K562 (cell line): ENCODE results near the gene BCAR3. TPM values are rescaled to one million over a fixed set of nuclear protein-coding genes. Genes with fewer than 3 reads are reported as not detected.

Source experiments
- ATAC-seq: fragments of 200-7000 bp; cut with Tn5 transposase; 3 replicates; pipeline ENCODE4 v1.9.1; 2020; ENCODE audit warnings: moderate library complexity
- BruUV-seq: library from RNA; stranded (reverse); fragments of 400-500 nt; replicated peaks from 2 replicates; lab custom pipeline; 2021; lab: Mats Ljungman, UMichigan
- CTCF ChIA-PET: fragments of 300-600 bp; formaldehyde crosslinking; extraction: SDS; loops from one replicate; lab custom pipeline; 2021; ENCODE audit warnings: low intra/inter-chr PET ratio; lab: Yijun Ruan, JAX
- POLR2A ChIA-PET: fragments of 300-600, 350-650 bp; sonication (Branson Sonifier 250); formaldehyde crosslinking; extraction: SDS; loops from one replicate; lab custom pipeline; 2021; ENCODE audit warnings: antibody characterized with exemption, inconsistent platforms; lab: Yijun Ruan, JAX
- DNase-seq, 4 experiments: peaks; one replicate each; pipeline versions ENCODE4 v3.0.0 to v3.0.0-alpha.2; 2011 to 2018; ENCODE audit warnings: low spot score in 3 of 4, mixed read lengths in 3 of 4; ENCODE audit errors: extremely low read depth in 1 of 4
- FAIRE-seq: peaks from 2 replicates; lab custom pipeline; 2011; peaks lifted over from hg19 to GRCh38; lab: Jason Lieb, UNC
- H2AFZ ChIP-seq: 2 replicates; pipeline ENCODE4 v1.6.0; 2011; ENCODE audit warnings: low read depth, low read length, control low read depth, inconsistent platforms
- H3K27ac ChIP-seq: fragments of 200-600 bp; 3 replicates; pipeline ENCODE4 v1.8.0; 2011; ENCODE audit warnings: low read depth, mild to moderate bottlenecking, control low read depth, inconsistent platforms, low read length, moderate library complexity, mixed read lengths; ENCODE audit errors: extremely low read depth
- H3K27me3 ChIP-seq, 2 experiments: fragments of 300-600 bp in 1 of 2; 2 replicates in 1 of 2; 3 replicates in 1 of 2; pipeline versions ENCODE4 v1.6.0 to v1.8.0; 2011; ENCODE audit warnings: inconsistent platforms in 2 of 2, low read length in 2 of 2, mild to moderate bottlenecking in 1 of 2, mixed read lengths in 1 of 2, moderate library complexity in 1 of 2; ENCODE audit not compliant: control insufficient read depth in 2 of 2, insufficient read depth in 2 of 2
- H3K36me3 ChIP-seq: fragments of 300-600 bp; 3 replicates; pipeline ENCODE4 v1.8.0; 2011; ENCODE audit warnings: mild to moderate bottlenecking, low read length, inconsistent platforms; ENCODE audit not compliant: control insufficient read depth, insufficient read depth
- H3K4me1 ChIP-seq, 2 experiments: fragments of 200-600 bp in 1 of 2; replicated peaks in 1 of 2; 2 replicates in 1 of 2; 3 replicates in 1 of 2; pipeline versions ENCODE4 v1.5.1 to v1.8.0; 2011; ENCODE audit warnings: inconsistent platforms in 2 of 2, low read length in 2 of 2, mild to moderate bottlenecking in 1 of 2, mixed read lengths in 1 of 2, moderate library complexity in 1 of 2; ENCODE audit not compliant: control insufficient read depth in 2 of 2, insufficient read depth in 2 of 2
- H3K4me2 ChIP-seq: 2 replicates; pipeline ENCODE4 v1.6.1; 2011; ENCODE audit warnings: low read length, control low read depth, inconsistent platforms, mixed read lengths; ENCODE audit not compliant: insufficient read depth
- H3K4me3 ChIP-seq: fragments of 200-600 bp; sonication (generic), shearing (Covaris generic); 2 replicates; pipeline ENCODE4 v1.5.1; 2016; ENCODE audit warnings: control low read depth, inconsistent platforms
- H3K79me2 ChIP-seq: fragments of 200-600 bp; 3 replicates; pipeline ENCODE4 v1.8.0; 2011; ENCODE audit warnings: low read length, inconsistent platforms; ENCODE audit not compliant: control insufficient read depth, insufficient read depth
- H3K9ac ChIP-seq, 2 experiments: 2 replicates each; pipeline versions ENCODE4 v1.6.0 to v1.6.1; 2011; ENCODE audit warnings: low read depth in 2 of 2, low read length in 2 of 2, control low read depth in 1 of 2, inconsistent platforms in 1 of 2, mild to moderate bottlenecking in 1 of 2, mixed read lengths in 1 of 2; ENCODE audit not compliant: insufficient read depth in 1 of 2
- H3K9me1 ChIP-seq: one replicate; pipeline ENCODE4 v1.6.0; 2011; ENCODE audit warnings: inconsistent platforms, mild to moderate bottlenecking, low read length, moderate library complexity; ENCODE audit not compliant: control insufficient read depth, insufficient read depth
- H3K9me3 ChIP-seq: replicated peaks from 2 replicates; pipeline ENCODE4 v1.5.1; 2011; ENCODE audit warnings: low read depth, low read length, inconsistent platforms; ENCODE audit not compliant: control insufficient read depth, insufficient read depth
- H4K20me1 ChIP-seq: replicated peaks from 2 replicates; pipeline ENCODE4 v1.6.1; 2011; ENCODE audit warnings: low read length, inconsistent platforms, mixed read lengths; ENCODE audit not compliant: control insufficient read depth, insufficient read depth
- BACH1 ChIP-seq: fragments of 200-800 bp; sonication (Bioruptor generic); IDR thresholded peaks from 2 replicates; pipeline ENCODE4 v1.6.1; 2016; ENCODE audit warnings: missing genetic modification characterization, missing compliant biosample characterization
- CBX2 ChIP-seq: fragments of 200-600 bp; sonication (generic); IDR thresholded peaks from one replicate; pipeline ENCODE4 v1.6.1; 2012; ENCODE audit warnings: mild to moderate bottlenecking, low read length, inconsistent platforms; ENCODE audit not compliant: insufficient read depth, poor library complexity, severe bottlenecking
- CEBPB ChIP-seq: fragments of 450-650 bp; IDR thresholded peaks from 2 replicates; pipeline ENCODE4 v1.6.1; 2016; ENCODE audit warnings: missing genetic modification characterization, missing compliant biosample characterization
- CEBPG ChIP-seq, 3 experiments: fragments of 200-800 bp in 1 of 3; sonication (Bioruptor generic) in 1 of 3; sonication (generic) in 1 of 3; formaldehyde crosslinking in 1 of 3; IDR thresholded peaks in 2 of 3; conservative IDR thresholded peaks in 1 of 3; 2 replicates each; pipeline versions ENCODE4 v1.6.1 to v1.8.0; 2016 to 2022; ENCODE audit warnings: missing compliant biosample characterization in 2 of 3, missing genetic modification characterization in 2 of 3, mild to moderate bottlenecking in 1 of 3, missing genetic modification reagents in 1 of 3
- REST ChIP-seq, 2 experiments: fragments of 450-650 bp; formaldehyde crosslinking in 1 of 2; IDR thresholded peaks; 2 replicates each; pipeline versions ENCODE4 v1.4.0 to v1.6.1; 2014 to 2020; ENCODE audit warnings: mild to moderate bottlenecking in 2 of 2, borderline replicate concordance in 1 of 2, low read depth in 1 of 2
- SUPT5H ChIP-seq: fragments of 450-650 bp; IDR thresholded peaks from 2 replicates; pipeline ENCODE4 v1.6.1; 2016
- USF1 ChIP-seq: sonication (generic); formaldehyde crosslinking; IDR thresholded peaks from 2 replicates; pipeline ENCODE4 v1.9.0; 2022; ENCODE audit warnings: mild to moderate bottlenecking, missing genetic modification reagents
- WGBS: fragments of 100-300 bp; shearing (Covaris generic); methylation state at CpG from one replicate; pipeline ENCODE4 v1.1.6; 2016; ENCODE audit warnings: low coverage, mixed read lengths; ENCODE audit not compliant: insufficient coverage; ENCODE audit errors: missing lambda C conversion rate; 5-methylcytosine and 5-hydroxymethylcytosine counted together
- in situ Hi-C: fragments of 300-500 bp; cut with MboI; formaldehyde crosslinking; loops from 4 replicates; pipeline ENCODE4 v1.15.0; 2018; ENCODE audit warnings: inconsistent platforms, mixed read lengths
- intact Hi-C: fragments of 100-400 bp; cut with micrococcal nuclease; formaldehyde crosslinking; loops from 2 replicates; pipeline ENCODE4 v1.14.2; 2022
- polyA plus RNA-seq, 8 experiments: library from polyadenylated mRNA; depleted of rRNA in 4 of 8; stranded (reverse) in 5 of 8; unstranded in 3 of 8; fragments of >200 nt; fragmentation: Nextera tagmentation in 2 of 8; fragmentation: Illumina TruSeq in 1 of 8; extraction: Ambion mirVana in 2 of 8; extraction: Trizol in 1 of 8; gene quantifications; 2 replicates each; pipeline versions ENCODE4 v1.2.1 to v1.2.3, GENCODE V29; 2011 to 2014; ENCODE audit warnings: inconsistent platforms in 1 of 8, missing spikeins in 1 of 8
- total RNA-seq, 7 experiments: library from RNA; depleted of rRNA in 6 of 7; stranded (reverse); fragments of >200 nt in 6 of 7; fragmentation: Illumina TruSeq in 2 of 7; extraction: Trizol in 2 of 7; gene quantifications; 2 replicates each; pipeline versions ENCODE4 v1.2.1 to v1.2.3, GENCODE V29; 2011 to 2021; ENCODE audit warnings: low replicate concordance in 1 of 7

Gene BCAR3
- total and polyA plus RNA-seq, 9 of the 15 experiments (the other 6 are each of a cell fraction or from before 2014, with no cell fraction given): 1.8 to 6.3 (median 3.8) TPM

DNA sequence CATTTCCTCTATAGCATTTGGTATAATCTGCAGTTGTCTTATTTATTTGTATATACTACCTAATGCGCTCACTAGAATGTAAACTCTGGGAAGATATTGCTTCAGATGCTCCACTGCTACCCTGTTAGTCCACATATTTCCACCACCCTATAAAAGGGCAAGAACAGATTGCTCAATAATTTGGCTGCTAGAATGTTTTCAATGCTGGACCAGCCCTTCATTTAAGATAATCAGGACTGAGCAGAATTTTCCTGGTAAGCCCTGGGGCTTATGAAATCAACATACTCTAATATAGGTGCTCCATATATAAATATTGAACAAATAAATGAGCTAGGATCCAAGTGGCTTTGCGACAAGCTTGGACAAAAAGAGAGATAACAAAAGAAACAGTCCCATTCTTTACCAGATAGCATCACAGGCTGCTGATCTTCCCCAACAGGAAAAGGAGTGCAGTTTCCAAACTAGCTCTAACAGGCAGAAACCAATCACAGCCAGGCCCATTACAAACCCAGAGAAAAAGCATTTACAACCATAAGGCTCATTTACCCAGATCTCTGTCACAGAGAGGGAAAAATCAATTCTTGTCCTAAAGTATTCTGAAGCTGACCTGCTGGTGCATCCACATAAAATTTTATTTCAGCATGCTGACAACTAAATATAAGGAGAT, 8.3 kb downstream of the BCAR3 start:
- no peak for ATAC-seq
- no peak overlapping the region for H2AFZ ChIP-seq
- no TSS peak for BruUV-seq
- H3K4me2 ChIP-seq: no peak overlapping the region
- CTCF ChIA-PET: no interaction called here
- no peaks in the 10 kb centered on the region for H3K79me2 ChIP-seq
- H3K27ac ChIP-seq: no peak overlapping the region
- H3K9me1 ChIP-seq: no peaks in the 10 kb centered on the region
- no peak overlapping the region for H3K9ac ChIP-seq
- H3K9me3 ChIP-seq: no peaks in the 10 kb centered on the region
- DNase-seq: no peak
- peaks cover 7 to 25% of the 10 kb centered on the region in 2 experiments for H3K4me1 ChIP-seq
- H4K20me1 ChIP-seq: no peaks in the 10 kb centered on the region
- no peaks in the 10 kb centered on the region for H3K36me3 ChIP-seq
- intact Hi-C loops (no loop called here), in situ Hi-C loops (no loop called here)
- POLR2A ChIA-PET: interaction anchor here (0.7 kb wide), 1 partner anchor 80 kb away, joined by 3 read pairs; no protein-coding TSS in a partner anchor
- no peak for FAIRE-seq
- WGBS: 47% methylated on average over 2 of the region's 2 CpGs
- peaks cover 0 to 15% of the 10 kb centered on the region in 2 experiments; a peak in 2 of 5 replicates for H3K27me3 ChIP-seq
- TF ChIP-seq BACH1 (tag) (no peak), SUPT5H (no peak), REST (IDR thresholded peaks at IDR 0.05; ENCODE audit: borderline replicate concordance) (peak; percentile 19; the same call in 1 of the 2 replicates), REST (CRISPR knock-in tag; IDR thresholded peaks at IDR 0.05; ENCODE audit: low read depth) (no peak), CEBPG (CRISPR knock-in tag; IDR thresholded peaks at IDR 0.05) (no peak), CEBPG (tag; conservative IDR thresholded peaks at IDR 0.05 in 1 of 2, IDR thresholded peaks at IDR 0.05 in 1 of 2) (peak; percentile 39 to 70; a peak in 2 of 4 replicates), USF1 (CRISPR knock-in tag) (no peak), CEBPB (tag) (peak; percentile 54; the same call in 1 of the 2 replicates), CBX2 (no peak)
- no peak overlapping the region for H3K4me3 ChIP-seq
